Urothelium cell line (cell line): ENCODE data around the gene ELMOD1.

Experiments
- DNase-seq: peaks from one replicate; pipeline ENCODE4 v3.0.0; 2011; ENCODE audit warnings: low spot score, mixed read lengths
- FAIRE-seq: peaks from 2 replicates; lab custom pipeline; 2011; peaks lifted over from hg19 to GRCh38; lab: Jason Lieb, UNC

The ELMOD1 gene

GRCh38 chr11:107682171-107682570 is 91.2 kb downstream of the ELMOD1 start:
- no peak for DNase-seq
- no peak for FAIRE-seq

GRCh38 chr11:107682572-107682971 is 91.6 kb downstream of the ELMOD1 start:
- DNase-seq (no peak), FAIRE-seq (no peak)

GRCh38 chr11:107683061-107683460 is 92.1 kb downstream of the ELMOD1 start:
- DNase-seq (no peak), FAIRE-seq (no peak)

DNA sequence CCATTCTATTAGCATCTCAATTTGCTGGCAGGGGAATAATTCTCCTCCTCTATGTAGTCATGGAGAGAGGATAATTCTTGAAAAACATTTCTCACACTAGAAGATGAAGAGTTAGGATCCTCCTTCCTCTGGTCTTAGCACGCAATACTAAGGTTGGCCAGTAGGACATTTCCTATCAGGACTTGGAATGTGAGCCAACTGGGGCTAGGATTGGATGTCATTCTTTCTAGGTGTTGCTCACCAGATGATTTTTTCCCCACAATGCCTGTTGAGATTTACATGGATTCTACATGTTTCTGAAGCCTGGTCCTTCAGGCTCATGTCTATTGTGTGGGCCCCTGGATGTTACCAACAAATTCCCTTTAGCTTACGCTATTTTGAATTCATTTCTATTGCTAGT is 92.9 kb downstream of the ELMOD1 start:
- no peak for DNase-seq
- FAIRE-seq, result no peak

GRCh38 chr11:107688322-107688918 is 97.5 kb downstream of the ELMOD1 start:
- FAIRE-seq (no peak), DNase-seq (no peak)

GRCh38 chr11:107689317-107690202 is 98.6 kb downstream of the ELMOD1 start:
- no peak for FAIRE-seq
- peak; percentile 63 for DNase-seq

GRCh38 chr11:107691000-107691750 is 100.2 kb downstream of the ELMOD1 start:
- DNase-seq (no peak), FAIRE-seq (no peak)

DNA sequence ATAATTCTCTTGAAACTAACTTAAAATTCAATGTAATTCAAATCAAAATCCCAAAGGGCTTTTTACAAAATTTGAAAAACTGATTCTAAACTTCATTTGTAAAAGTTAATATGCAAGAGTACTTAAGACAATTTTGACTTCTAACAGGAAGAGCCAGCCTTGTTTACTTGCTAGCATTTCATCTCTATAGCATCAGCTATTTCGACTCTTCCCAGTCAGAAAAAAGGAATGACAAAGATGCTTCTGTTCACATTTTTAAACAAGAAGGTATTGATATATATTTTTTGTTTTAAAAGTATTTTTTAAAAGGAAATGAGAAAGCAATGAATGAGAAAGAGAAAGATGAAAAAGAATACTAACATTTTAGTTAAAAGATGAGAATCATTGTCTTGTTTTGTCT is 104.5 kb downstream of the ELMOD1 start:
- FAIRE-seq, result no peak
- no peak for DNase-seq

GRCh38 chr11:107696140-107696539 is 105.2 kb downstream of the ELMOD1 start:
- DNase-seq (peak; percentile 70), FAIRE-seq (no peak)

- no peak for FAIRE-seq
- DNase-seq, result no peak
These were observed 106.3 kb downstream of the ELMOD1 start for GRCh38 chr11:107697291-107697690.

GRCh38 chr11:107699371-107700285 is 108.7 kb downstream of the ELMOD1 start:
- DNase-seq, result no peak
- no peak for FAIRE-seq

DNA sequence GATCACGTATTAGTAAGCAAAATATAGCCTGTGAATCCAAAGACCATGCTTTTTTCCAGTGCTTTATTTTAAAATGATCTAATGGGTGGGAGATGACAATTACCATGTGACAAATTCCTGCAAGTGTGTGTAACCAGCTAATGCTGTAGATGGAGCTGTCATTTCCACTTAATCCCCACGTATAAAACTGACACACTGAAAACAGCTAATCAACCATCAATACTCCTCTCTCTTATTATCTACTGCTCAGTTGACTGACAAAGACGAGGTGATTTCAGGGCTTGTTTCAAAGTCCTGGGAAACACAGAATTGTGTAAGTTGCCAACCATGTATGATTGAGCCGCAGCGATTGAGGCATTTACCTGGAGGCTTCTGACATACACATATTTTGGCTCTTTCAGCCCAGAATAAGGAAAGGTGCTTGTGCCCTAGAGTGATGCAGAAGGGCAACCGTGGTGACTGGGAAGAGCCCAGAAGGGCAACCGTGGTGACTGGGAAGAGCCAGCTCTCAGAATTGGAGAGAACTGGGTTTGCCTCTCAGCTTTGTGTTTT is 111.2 kb downstream of the ELMOD1 start:
- no peak for FAIRE-seq
- no peak for DNase-seq

DNA sequence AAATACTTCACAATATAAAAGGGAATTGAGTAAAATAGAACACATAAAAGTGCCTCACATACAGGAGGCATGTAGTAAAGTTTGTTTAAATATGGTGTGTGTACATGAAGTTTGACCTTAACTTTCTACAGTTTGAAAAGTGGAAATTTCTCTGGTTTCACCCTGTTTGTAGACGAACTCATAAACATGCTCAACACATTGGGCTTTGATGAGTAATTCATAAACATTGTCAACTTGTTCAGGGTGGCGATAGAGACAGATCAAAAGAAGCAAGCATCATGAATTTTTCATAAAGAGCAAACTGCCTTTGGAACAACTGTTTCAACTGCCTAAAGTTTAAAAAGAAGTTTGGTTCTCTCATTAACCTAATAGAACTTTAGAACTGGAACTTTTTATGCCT is 111.8 kb downstream of the ELMOD1 start:
- no peak for FAIRE-seq
- DNase-seq, result no peak

DNA sequence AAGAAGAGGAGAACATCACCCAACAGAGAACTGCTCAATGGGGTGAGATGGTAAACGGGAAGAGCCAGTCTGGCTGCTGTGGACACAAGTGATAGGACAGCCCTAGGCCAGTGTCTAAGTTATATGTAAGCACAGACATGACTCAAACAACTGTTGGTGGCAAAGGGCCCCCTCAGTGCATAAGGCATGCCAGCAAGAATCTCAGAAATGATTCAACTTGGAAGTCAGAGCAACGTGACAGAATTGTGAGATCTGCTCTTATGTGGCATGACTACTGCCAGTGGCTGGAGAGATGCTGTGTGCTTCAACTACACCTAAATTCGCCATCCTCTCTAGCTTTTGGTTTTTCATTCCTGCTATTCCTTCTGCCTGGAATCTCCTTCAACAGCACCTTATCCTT is 113.5 kb downstream of the ELMOD1 start:
- peak; percentile 21 for DNase-seq
- peak; percentile 44 for FAIRE-seq

- DNase-seq, result peak; percentile 81
- peak; percentile 44 for FAIRE-seq
These were observed 114.1 kb downstream of the ELMOD1 start for GRCh38 chr11:107705027-107705426.

DNA sequence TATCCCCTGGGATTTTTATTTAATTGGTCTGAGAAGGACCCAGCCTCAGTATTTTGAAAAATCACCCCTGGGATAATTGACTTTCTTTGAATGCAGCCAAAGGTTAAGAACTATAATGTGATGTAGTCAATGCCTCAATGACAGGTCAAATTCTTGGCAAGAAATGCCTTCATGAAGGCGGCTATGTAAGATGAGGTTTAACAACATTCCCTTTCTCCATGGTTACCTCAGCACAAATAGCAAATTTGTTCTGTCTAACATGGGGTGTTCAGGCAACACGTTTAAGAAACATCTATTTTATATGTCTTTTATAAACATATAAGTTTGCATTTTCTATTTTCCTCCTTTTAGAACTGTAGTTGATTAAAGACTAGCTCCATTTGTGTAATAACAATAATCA is 115.6 kb downstream of the ELMOD1 start:
- FAIRE-seq (no peak), DNase-seq (no peak)

DNA sequence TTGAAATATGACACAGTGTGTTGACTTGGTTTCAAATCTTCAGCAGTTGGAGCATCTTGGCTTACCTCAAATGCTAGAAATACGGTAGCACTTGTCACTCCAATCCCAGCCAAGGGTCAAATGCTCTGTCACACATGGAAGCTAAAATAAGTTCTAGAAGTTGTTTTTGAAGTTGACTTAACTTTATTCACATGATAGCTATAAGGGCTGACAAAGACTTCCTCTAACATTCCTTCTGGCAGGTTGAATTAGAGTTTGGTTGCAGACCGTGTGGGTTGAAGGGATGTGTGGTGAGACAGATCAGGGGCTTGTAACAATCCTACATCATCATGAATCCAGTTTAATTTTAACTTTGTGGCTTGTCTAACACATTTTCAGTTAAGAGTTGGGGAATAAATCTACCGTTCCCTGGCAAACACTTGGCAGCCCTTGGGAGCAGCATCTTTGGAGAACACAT is 116.3 kb downstream of the ELMOD1 start:
- FAIRE-seq (no peak), DNase-seq (no peak)

GRCh38 chr11:107707807-107708206 is 116.9 kb downstream of the ELMOD1 start:
- no peak for FAIRE-seq
- no peak for DNase-seq

GRCh38 chr11:107708792-107709191 is 117.8 kb downstream of the ELMOD1 start:
- DNase-seq, result no peak
- no peak for FAIRE-seq

- FAIRE-seq, result no peak
- DNase-seq, result no peak
These were observed 119.4 kb downstream of the ELMOD1 start for GRCh38 chr11:107710301-107710700.
